Measurements from ENCODE around the gene MYH10. TPM values are rescaled to one million over a fixed set of nuclear protein-coding genes. Genes with fewer than 3 reads are reported as not detected.

MYH10 gene
- polyA plus RNA-seq, 1 donor from 2014 or later, result 61.1 TPM

- H3K9me2 ChIP-seq (ENCODE audit: insufficient read depth, low read length), result no peaks in the 10 kb centered on the region
- TF ChIP-seq REST (IDR thresholded peaks at IDR 0.05; ENCODE audit: borderline replicate concordance) (no peak), CTCF (IDR thresholded peaks at IDR 0.05; ENCODE audit: poor library complexity, severe bottlenecking) (no peak), SMC3 (conservative IDR thresholded peaks at IDR 0.05; ENCODE audit: poor library complexity) (no peak), TAF1 (IDR thresholded peaks at IDR 0.05; ENCODE audit: low read depth) (no peak), POLR2AphosphoS5 (IDR thresholded peaks at IDR 0.05) (no peak), EZH2 (IDR thresholded peaks at IDR 0.05; ENCODE audit: borderline replicate concordance, insufficient read depth, low read length, poor library complexity, severe bottlenecking) (no peak), EP300 (conservative IDR thresholded peaks at IDR 0.05; ENCODE audit: poor library complexity, severe bottlenecking) (no peak), MXI1 (conservative IDR thresholded peaks at IDR 0.05; ENCODE audit: poor library complexity, severe bottlenecking) (no peak), RAD21 (conservative IDR thresholded peaks at IDR 0.05) (no peak)
- no peaks in the 10 kb centered on the region for H3K9me3 ChIP-seq (ENCODE audit: low read length)
- H3K36me3 ChIP-seq (ENCODE audit: insufficient read depth, low read length), result peaks cover 32% of the 10 kb centered on the region
- H4K20me1 ChIP-seq (ENCODE audit: insufficient read depth), result no peaks in the 10 kb centered on the region
- no peaks in the 10 kb centered on the region for H3K27me3 ChIP-seq (ENCODE audit: insufficient read depth, low read depth, low read length)
- H3F3A ChIP-seq (ENCODE audit: insufficient read depth, low read length, poor library complexity, severe bottlenecking), result no peaks in the 10 kb centered on the region
- no peak overlapping the region for H3K9ac ChIP-seq (ENCODE audit: low read length)
- no peak overlapping the region for H2AFZ ChIP-seq (ENCODE audit: low read depth, low read length)
- no peak overlapping the region for H3K4me3 ChIP-seq (ENCODE audit: low read length)
- no peaks in the 10 kb centered on the region for H3K79me2 ChIP-seq (replicated peaks; ENCODE audit: insufficient read depth, low read length)
- no peak overlapping the region for H3K27ac ChIP-seq (ENCODE audit: low read length)
- no peak overlapping the region for H3K4me2 ChIP-seq (ENCODE audit: low read length)
These were observed 150.2 kb downstream of the MYH10 start for GRCh38 chr17:8480011-8480976.

- Histone ChIP-seq H3K9me2 (ENCODE audit: insufficient read depth, low read length) (no peaks in the 10 kb centered on the region), H4K20me1 (ENCODE audit: insufficient read depth) (no peaks in the 10 kb centered on the region), H3K9ac (ENCODE audit: low read length) (no peak overlapping the region), H3K36me3 (ENCODE audit: insufficient read depth, low read length) (peaks cover 28% of the 10 kb centered on the region), H3K4me3 (ENCODE audit: low read length) (no peak overlapping the region), H3K27ac (ENCODE audit: low read length) (no peak overlapping the region), H3F3A (ENCODE audit: insufficient read depth, low read length, poor library complexity, severe bottlenecking) (no peaks in the 10 kb centered on the region), H3K9me3 (ENCODE audit: low read length) (no peaks in the 10 kb centered on the region), H3K79me2 (replicated peaks; ENCODE audit: insufficient read depth, low read length) (no peaks in the 10 kb centered on the region), H3K27me3 (ENCODE audit: insufficient read depth, low read depth, low read length) (no peaks in the 10 kb centered on the region), H3K4me2 (ENCODE audit: low read length) (no peak overlapping the region), H2AFZ (ENCODE audit: low read depth, low read length) (no peak overlapping the region)
- TF ChIP-seq REST (IDR thresholded peaks at IDR 0.05; ENCODE audit: borderline replicate concordance) (no peak), MXI1 (conservative IDR thresholded peaks at IDR 0.05; ENCODE audit: poor library complexity, severe bottlenecking) (no peak), CTCF (IDR thresholded peaks at IDR 0.05; ENCODE audit: poor library complexity, severe bottlenecking) (no peak), SMC3 (conservative IDR thresholded peaks at IDR 0.05; ENCODE audit: poor library complexity) (no peak)
These were observed 151.0 kb downstream of the MYH10 start for GRCh38 chr17:8479431-8479947.

Measured in neural cell (in vitro differentiated cells).